Sigmoid colon (tissue), 7 donors: ENCODE data around the gene ABI3BP. TPM values are rescaled to one million over a fixed set of nuclear protein-coding genes. Genes with fewer than 3 reads are reported as not detected.

Experiments
- DNase-seq: peaks from one replicate; pipeline ENCODE4 v3.0.0-alpha.2; 2019
- H3K27ac ChIP-seq, 4 donors: fragments of 200-600 bp; sonication (generic); one replicate each; pipeline ENCODE4 v1.5.1; 2016 to 2019; ENCODE audit warnings: mild to moderate bottlenecking in 1 of 4
- H3K27me3 ChIP-seq, 3 donors: fragments of 200-600 bp; sonication (generic); one replicate each; pipeline ENCODE4 v1.5.1; 2019; ENCODE audit warnings: mild to moderate bottlenecking in 1 of 3
- H3K36me3 ChIP-seq, 4 donors: fragments of 200-600 bp; sonication (generic); one replicate each; pipeline ENCODE4 v1.5.1; 2016 to 2019
- H3K4me1 ChIP-seq, 4 donors: fragments of 200-600 bp; sonication (generic); one replicate each; pipeline ENCODE4 v1.5.1; 2017 to 2019
- H3K4me3 ChIP-seq, 4 donors: fragments of 200-600 bp; sonication (generic); one replicate each; pipeline ENCODE4 v1.5.1; 2017 to 2019; ENCODE audit warnings: mild to moderate bottlenecking in 2 of 4, moderate library complexity in 1 of 4
- H3K9me3 ChIP-seq, 4 donors: fragments of 200-600 bp in 3 of 4; sonication (generic) in 3 of 4; one replicate each; pipeline versions ENCODE4 v1.5.1 to v1.6.1; 2013 to 2019
- CTCF ChIP-seq, 4 experiments: fragments of 450-650 bp in 3 of 4; fragments of 200-600 bp in 1 of 4; IDR thresholded peaks; one replicate each; pipeline ENCODE4 v1.5.1; 2016 to 2019; ENCODE audit warnings: antibody characterized with exemption in 4 of 4, mild to moderate bottlenecking in 3 of 4, moderate library complexity in 2 of 4
- EP300 ChIP-seq, 4 donors: sonication (generic); formaldehyde crosslinking; IDR thresholded peaks; one replicate each; pipeline ENCODE4 v1.6.1; 2017; ENCODE audit warnings: antibody characterized with exemption in 4 of 4
- POLR2A ChIP-seq, 2 donors: fragments of 450-650 bp; IDR thresholded peaks; one replicate each; pipeline ENCODE4 v1.6.1; 2016; ENCODE audit warnings: antibody characterized with exemption in 2 of 2, mild to moderate bottlenecking in 2 of 2, moderate library complexity in 2 of 2
- POLR2AphosphoS5 ChIP-seq, 4 donors: sonication (generic); formaldehyde crosslinking; IDR thresholded peaks; one replicate each; pipeline ENCODE4 v1.6.1; 2017; ENCODE audit warnings: antibody characterized with exemption in 4 of 4
- WGBS, 2 donors: extraction: QIAGEN DNeasy Blood & Tissue Kit; methylation state at CpG; one replicate each; pipeline ENCODE4 v1.1.7; 2013; 5-methylcytosine and 5-hydroxymethylcytosine counted together
- intact Hi-C: fragments of 100-400 bp; cut with DNase I; formaldehyde crosslinking; loops from one replicate; pipeline ENCODE4 v1.15.1; 2023
- polyA plus RNA-seq, 3 donors: library from polyadenylated mRNA; stranded (reverse); fragments of 200-250 nt; gene quantifications; one replicate each; pipeline ENCODE4 v1.2.3, GENCODE V29; 2013
- total RNA-seq, 4 donors: library from RNA; depleted of rRNA; stranded (reverse); fragments of >200 nt; gene quantifications; one replicate each; pipeline ENCODE4 v1.1.0, GENCODE V29; 2016
- donor health status: healthy with polysubstance abuse.
- donor health status: Bipolar disorder and iron deficiency.
- donor health status: healthy.

ABI3BP gene
- total and polyA plus RNA-seq, 7 donors: 1.2 to 177 (median 30.4) TPM

DNA sequence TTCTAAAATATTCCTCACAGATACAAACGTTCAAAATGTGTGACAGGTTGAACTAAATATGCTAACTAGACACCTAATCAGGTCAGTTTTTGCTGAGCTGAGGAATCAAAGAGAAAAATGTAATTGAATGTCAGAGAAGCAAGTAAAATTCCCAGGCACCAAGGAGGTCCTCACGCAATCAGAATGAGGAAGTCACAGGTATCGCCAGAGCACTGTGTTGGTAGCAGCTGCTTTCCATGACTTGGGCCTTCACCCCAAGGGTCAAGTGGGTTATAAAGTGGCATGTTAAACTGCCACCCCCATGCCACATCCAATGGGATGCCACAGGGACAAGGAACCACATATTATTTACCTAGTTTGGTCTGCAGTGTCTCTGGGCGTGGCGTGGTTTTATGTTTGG is 158.9 kb downstream of the ABI3BP start:
- H3K9me3 ChIP-seq: no peaks in the 10 kb centered on the region
- no peaks in the 10 kb centered on the region for H3K27me3 ChIP-seq
- no peaks in the 10 kb centered on the region for H3K4me1 ChIP-seq
- DNase-seq: no peak
- WGBS, 2 donors: 87 to 89% methylated on average over 5 of the region's 5 CpGs
- intact Hi-C loops: no loop called here
- peaks cover 0 to 15% (median 0%) of the 10 kb centered on the region in 4 donors for H3K36me3 ChIP-seq
- H3K4me3 ChIP-seq: no peak overlapping the region
- TF ChIP-seq POLR2AphosphoS5 (IDR thresholded peaks at IDR 0.05) (no peak), POLR2A (IDR thresholded peaks at IDR 0.05) (no peak), CTCF (IDR thresholded peaks at IDR 0.05) (no peak), EP300 (IDR thresholded peaks at IDR 0.05) (no peak)
- no peak overlapping the region for H3K27ac ChIP-seq

DNA sequence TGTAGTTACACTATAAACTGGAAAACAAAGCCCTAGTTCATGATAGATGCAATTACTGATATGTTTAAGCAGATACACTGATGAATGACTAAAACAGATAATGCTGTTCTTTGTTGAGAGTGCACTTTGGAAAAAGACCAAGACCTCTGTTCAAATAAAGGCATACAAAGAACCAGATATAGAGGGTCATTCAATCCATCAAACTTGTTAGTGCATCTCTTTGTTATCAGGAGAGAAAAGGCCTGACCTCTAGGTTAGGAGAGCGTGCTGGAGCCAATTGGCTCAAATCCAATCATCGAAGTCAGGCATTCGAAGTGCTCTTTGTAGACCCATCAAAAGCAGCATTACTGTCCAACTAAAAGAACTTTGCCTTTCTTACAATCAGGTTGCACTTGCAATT is 159.7 kb downstream of the ABI3BP start:
- peaks cover 0 to 15% (median 0%) of the 10 kb centered on the region in 4 donors for H3K36me3 ChIP-seq
- WGBS, 2 donors: 81% methylated on average over 3 of the region's 3 CpGs
- intact Hi-C loops: no loop called here

DNA sequence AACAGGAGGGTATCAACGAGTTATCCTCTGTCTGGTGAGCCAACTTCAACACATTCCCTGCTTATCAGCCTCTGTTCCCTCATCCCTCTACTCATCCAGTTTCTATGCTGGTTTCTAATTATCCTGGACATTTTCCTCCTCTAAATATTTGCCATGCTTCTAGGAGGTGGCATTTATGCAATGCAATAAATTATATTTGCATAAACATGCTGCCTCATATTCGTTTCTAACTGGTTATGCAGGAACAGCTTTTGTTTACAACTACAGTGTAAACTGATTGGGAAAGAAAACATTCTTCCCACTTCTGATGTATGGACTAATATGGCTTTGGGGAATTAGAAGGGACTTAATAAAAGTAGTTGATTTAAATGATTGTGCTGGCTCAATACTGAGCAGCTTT is 161.6 kb downstream of the ABI3BP start:
- no peak for TF ChIP-seq EP300 (IDR thresholded peaks at IDR 0.05)
- TF ChIP-seq POLR2AphosphoS5 (IDR thresholded peaks at IDR 0.05): no peak
- TF ChIP-seq CTCF (IDR thresholded peaks at IDR 0.05): no peak
- no peak for TF ChIP-seq POLR2A (IDR thresholded peaks at IDR 0.05)
- no peak overlapping the region for H3K4me3 ChIP-seq
- H3K9me3 ChIP-seq: no peaks in the 10 kb centered on the region
- intact Hi-C loops: no loop called here
- H3K36me3 ChIP-seq: peaks cover 0 to 11% (median 0%) of the 10 kb centered on the region in 4 donors
- no peaks in the 10 kb centered on the region for H3K27me3 ChIP-seq
- no peak overlapping the region for H3K27ac ChIP-seq
- H3K4me1 ChIP-seq: no peaks in the 10 kb centered on the region
- 44 to 54% methylated on average over 2 of the region's 2 CpGs for WGBS, 2 donors
- DNase-seq: no peak

More for the DNA sequence above, 159.7 kb downstream of the ABI3BP start:
- H3K4me1 ChIP-seq: no peaks in the 10 kb centered on the region
- DNase-seq: no peak
- no peaks in the 10 kb centered on the region for H3K27me3 ChIP-seq
- no peak for TF ChIP-seq POLR2AphosphoS5 (IDR thresholded peaks at IDR 0.05)
- no peak for TF ChIP-seq CTCF (IDR thresholded peaks at IDR 0.05)
- TF ChIP-seq POLR2A (IDR thresholded peaks at IDR 0.05): no peak
- no peak for TF ChIP-seq EP300 (IDR thresholded peaks at IDR 0.05)
- no peak overlapping the region for H3K27ac ChIP-seq
- H3K4me3 ChIP-seq: no peak overlapping the region
- no peaks in the 10 kb centered on the region for H3K9me3 ChIP-seq

DNA sequence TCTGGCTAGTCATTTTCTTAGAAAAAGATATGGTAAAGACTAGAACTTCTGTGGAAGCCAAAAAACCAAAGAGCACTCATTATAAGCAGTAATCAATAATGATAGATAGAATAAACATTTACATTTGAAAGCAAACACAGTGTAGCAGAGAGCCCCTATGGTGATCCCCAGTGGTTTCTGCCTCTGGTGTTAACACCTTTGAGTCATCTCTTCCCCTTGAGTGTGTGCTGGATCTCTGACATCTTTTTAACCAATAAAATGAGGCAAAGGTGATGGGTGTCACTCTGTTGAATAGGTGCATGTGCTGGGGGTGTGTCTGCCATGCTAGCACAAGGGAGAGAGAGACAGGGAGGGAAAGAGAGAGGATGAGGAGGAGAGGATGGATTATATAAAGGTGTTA is 162.3 kb downstream of the ABI3BP start:
- Histone ChIP-seq H3K36me3 (peaks cover 0 to 11% (median 0%) of the 10 kb centered on the region in 4 donors), H3K9me3 (no peaks in the 10 kb centered on the region), H3K27ac (no peak overlapping the region), H3K27me3 (no peaks in the 10 kb centered on the region), H3K4me1 (no peaks in the 10 kb centered on the region), H3K4me3 (no peak overlapping the region)
- TF ChIP-seq POLR2A (IDR thresholded peaks at IDR 0.05) (no peak), CTCF (IDR thresholded peaks at IDR 0.05) (no peak), POLR2AphosphoS5 (IDR thresholded peaks at IDR 0.05) (no peak), EP300 (IDR thresholded peaks at IDR 0.05) (no peak)
- intact Hi-C loops: no loop called here
- DNase-seq: no peak

- DNase-seq: no peak
- H3K4me3 ChIP-seq: no peak overlapping the region
- intact Hi-C loops: no loop called here
- WGBS, 2 donors: 16 to 52% methylated on average over 3 of the region's 3 CpGs
- H3K9me3 ChIP-seq: no peaks in the 10 kb centered on the region
- TF ChIP-seq EP300 (IDR thresholded peaks at IDR 0.05) (no peak), POLR2A (IDR thresholded peaks at IDR 0.05) (no peak), CTCF (IDR thresholded peaks at IDR 0.05) (no peak), POLR2AphosphoS5 (IDR thresholded peaks at IDR 0.05) (no peak)
- no peaks in the 10 kb centered on the region for H3K27me3 ChIP-seq
- no peak overlapping the region for H3K27ac ChIP-seq
- H3K36me3 ChIP-seq: no peaks in the 10 kb centered on the region
- no peaks in the 10 kb centered on the region for H3K4me1 ChIP-seq
Observed at GRCh38 chr3:100825574-100825973, 167.6 kb downstream of the ABI3BP start.
